Duodenal mucosa (tissue), 2 donors: Measurements from ENCODE around the gene CSF3R.

Experiments used
- H3K27ac ChIP-seq: one replicate; pipeline ENCODE4 v1.7.0; 2013; ENCODE audit warnings: low read depth, low read length
- H3K27me3 ChIP-seq, 2 donors: one replicate each; pipeline ENCODE4 v1.7.0; 2013; ENCODE audit warnings: low read length in 2 of 2, control low read depth in 1 of 2; ENCODE audit not compliant: insufficient read depth in 2 of 2, control insufficient read depth in 1 of 2
- H3K36me3 ChIP-seq, 2 donors: one replicate each; pipeline ENCODE4 v1.7.0; 2013; ENCODE audit warnings: low read length in 2 of 2, control low read depth in 1 of 2; ENCODE audit not compliant: insufficient read depth in 2 of 2, control insufficient read depth in 1 of 2
- H3K4me1 ChIP-seq, 2 donors: one replicate each; pipeline ENCODE4 v1.7.0; 2013; ENCODE audit warnings: low read length in 2 of 2, control low read depth in 1 of 2; ENCODE audit not compliant: insufficient read depth in 2 of 2, control insufficient read depth in 1 of 2
- H3K4me3 ChIP-seq, 2 donors: one replicate each; pipeline ENCODE4 v1.7.0; 2013; ENCODE audit warnings: low read length in 2 of 2, low read depth in 1 of 2
- H3K9ac ChIP-seq, 2 donors: one replicate each; pipeline ENCODE4 v1.7.0; 2013; ENCODE audit warnings: low read length in 2 of 2, low read depth in 1 of 2
- H3K9me3 ChIP-seq, 2 donors: one replicate each; pipeline ENCODE4 v1.7.0; 2013; ENCODE audit warnings: low read length in 2 of 2, control low read depth in 1 of 2; ENCODE audit not compliant: control insufficient read depth in 1 of 2

The CSF3R gene

GRCh38 chr1:36463463-36463802 is 19.3 kb downstream of the CSF3R start:
- no peak overlapping the region for H3K27ac ChIP-seq
- H3K9ac ChIP-seq = peak overlapping the region; percentile 79 to 93
- peaks cover 16 to 18% of the 10 kb centered on the region in 2 donors for H3K4me1 ChIP-seq
- H3K27me3 ChIP-seq = no peaks in the 10 kb centered on the region
- H3K9me3 ChIP-seq = no peaks in the 10 kb centered on the region
- H3K4me3 ChIP-seq = peak overlapping the region; percentile 98 to 99
- peaks cover 14 to 39% of the 10 kb centered on the region in 2 donors for H3K36me3 ChIP-seq

DNA sequence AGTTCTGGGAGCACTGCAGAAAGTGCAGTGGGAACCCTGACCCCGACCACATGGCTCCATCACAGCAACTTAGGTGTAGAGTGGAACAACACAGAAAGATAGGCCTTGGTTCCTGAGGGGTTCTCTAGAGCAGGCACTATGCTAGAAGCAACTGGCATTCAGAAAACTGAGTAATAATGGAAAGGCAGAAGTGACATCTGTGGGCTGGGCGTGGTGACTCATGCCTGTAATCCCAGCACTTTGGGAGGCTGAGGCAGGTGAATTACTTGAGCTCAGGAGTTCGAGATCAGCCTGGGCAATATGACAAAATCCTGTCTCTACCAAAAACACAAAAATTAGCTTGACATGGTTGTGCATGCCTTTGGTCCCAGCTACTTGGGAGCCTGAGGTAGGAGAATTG is 23.8 kb downstream of the CSF3R start:
- Histone ChIP-seq H3K9me3 (no peaks in the 10 kb centered on the region), H3K4me3 (no peak overlapping the region), H3K27me3 (no peaks in the 10 kb centered on the region), H3K36me3 (peaks cover 27 to 71% of the 10 kb centered on the region in 2 donors), H3K9ac (no peak overlapping the region), H3K27ac (no peak overlapping the region), H3K4me1 (peaks cover 6 to 16% of the 10 kb centered on the region in 2 donors)

- Histone ChIP-seq H3K36me3 (peaks cover 27 to 71% of the 10 kb centered on the region in 2 donors), H3K4me1 (peaks cover 0 to 10% of the 10 kb centered on the region in 2 donors), H3K9ac (no peak overlapping the region)
Observed at GRCh38 chr1:36457691-36458090, 25.0 kb downstream of the CSF3R start.

DNA sequence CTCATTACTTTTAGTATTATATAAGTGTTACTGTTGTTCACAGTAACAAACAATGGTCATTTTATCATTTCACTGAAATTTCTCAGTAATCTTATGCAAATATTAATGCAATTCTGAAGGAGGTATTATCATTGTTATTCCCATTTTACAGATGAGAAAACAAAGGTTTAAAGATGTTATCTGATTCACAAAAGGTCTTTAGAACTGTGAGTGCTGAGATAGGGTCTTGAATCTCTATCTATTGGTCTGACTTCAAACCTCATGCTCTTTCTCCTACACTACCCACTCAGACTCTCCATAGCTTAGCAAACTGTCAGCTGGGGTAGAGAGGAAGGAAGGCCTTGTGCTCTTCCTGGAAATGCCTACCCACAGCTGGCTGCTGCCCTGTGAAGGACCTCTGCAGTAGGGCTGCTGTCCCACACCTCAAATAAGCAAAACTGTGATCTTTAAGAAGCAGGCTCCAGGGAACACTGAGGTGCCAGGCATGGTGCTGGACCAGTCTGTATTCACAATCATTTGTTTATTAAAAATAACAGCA is 26.3 kb downstream of the CSF3R start:
- peaks cover 25 to 61% of the 10 kb centered on the region in 2 donors for H3K36me3 ChIP-seq
- H3K4me1 ChIP-seq = peaks cover 0 to 6% of the 10 kb centered on the region in 2 donors
- no peak overlapping the region for H3K9ac ChIP-seq
- H3K4me3 ChIP-seq = no peak overlapping the region
- no peak overlapping the region for H3K27ac ChIP-seq
- H3K27me3 ChIP-seq = no peaks in the 10 kb centered on the region
- H3K9me3 ChIP-seq = no peaks in the 10 kb centered on the region

More at GRCh38 chr1:36457691-36458090, 25.0 kb downstream of the CSF3R start:
- Histone ChIP-seq H3K4me3 (no peak overlapping the region), H3K27me3 (no peaks in the 10 kb centered on the region), H3K9me3 (no peaks in the 10 kb centered on the region), H3K27ac (no peak overlapping the region)

DNA sequence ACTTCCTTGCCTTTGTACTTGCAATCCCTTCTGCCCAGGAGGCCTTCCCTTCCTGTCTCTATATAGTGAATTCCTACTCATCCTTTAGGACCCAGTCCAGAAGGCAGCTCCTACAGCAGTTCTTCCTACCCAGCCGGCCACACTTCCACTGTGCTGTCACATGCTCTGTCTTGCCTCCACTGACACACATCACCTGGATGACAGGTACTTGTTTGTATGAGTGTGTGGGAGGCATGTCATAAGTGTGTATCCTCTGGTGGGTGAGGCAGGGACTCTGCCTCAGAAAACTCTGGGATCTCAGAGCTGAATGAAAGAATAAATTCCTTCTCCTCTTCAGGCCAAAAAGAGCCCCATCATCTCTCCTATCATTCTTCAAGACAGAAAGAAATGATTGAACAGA is 27.3 kb downstream of the CSF3R start:
- Histone ChIP-seq H3K4me3 (no peak overlapping the region), H3K9me3 (no peaks in the 10 kb centered on the region), H3K36me3 (peaks cover 18 to 50% of the 10 kb centered on the region in 2 donors), H3K27me3 (no peaks in the 10 kb centered on the region), H3K27ac (no peak overlapping the region), H3K4me1 (peaks cover 0 to 6% of the 10 kb centered on the region in 2 donors), H3K9ac (no peak overlapping the region)

DNA sequence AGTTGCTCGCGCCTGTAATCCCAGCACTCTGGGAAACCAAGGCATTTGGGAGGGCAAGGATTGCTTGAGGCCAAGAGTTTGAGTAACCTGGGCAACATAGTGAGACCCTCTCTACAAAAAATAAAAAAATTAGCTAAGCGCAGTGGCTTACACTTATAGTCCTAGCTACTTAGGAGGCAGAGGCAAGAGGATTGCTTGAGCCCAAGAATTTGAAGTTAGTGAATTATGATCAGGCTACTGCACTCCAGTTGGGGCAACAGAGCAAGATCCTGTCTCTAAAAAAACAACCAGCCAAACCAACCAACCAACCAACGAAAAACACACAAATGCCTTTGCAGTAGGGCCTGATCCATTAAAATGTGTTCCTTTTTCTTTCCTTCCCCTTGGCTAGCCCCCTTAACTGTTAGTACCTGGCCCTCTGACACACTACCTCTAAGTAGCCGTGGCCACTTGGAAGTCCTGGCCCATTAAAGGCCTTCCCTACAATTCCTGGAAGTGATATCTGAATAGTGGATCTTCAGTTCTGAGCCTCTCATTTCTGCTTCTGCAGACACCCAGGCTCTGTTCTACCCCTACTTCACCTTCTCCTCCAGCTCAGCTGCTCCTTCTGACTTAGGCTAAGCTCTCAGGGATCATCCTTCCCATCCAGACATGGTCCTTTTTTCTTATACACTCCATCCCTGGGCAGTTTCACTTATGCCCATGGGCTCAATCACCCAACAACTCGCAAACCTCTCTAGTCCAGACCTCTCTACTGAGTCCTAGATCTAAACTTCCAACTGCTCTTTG is 28.9 kb downstream of the CSF3R start:
- Histone ChIP-seq H3K9ac (no peak overlapping the region), H3K9me3 (no peaks in the 10 kb centered on the region), H3K4me3 (no peak overlapping the region), H3K27ac (no peak overlapping the region), H3K36me3 (peaks cover 16 to 36% of the 10 kb centered on the region in 2 donors), H3K27me3 (no peaks in the 10 kb centered on the region), H3K4me1 (peaks cover 0 to 6% of the 10 kb centered on the region in 2 donors)

GRCh38 chr1:36453051-36453450 is 29.7 kb downstream of the CSF3R start:
- Histone ChIP-seq H3K27ac (no peak overlapping the region), H3K9ac (no peak overlapping the region), H3K9me3 (no peaks in the 10 kb centered on the region), H3K4me1 (peaks cover 0 to 3% of the 10 kb centered on the region in 2 donors), H3K27me3 (no peaks in the 10 kb centered on the region), H3K4me3 (no peak overlapping the region), H3K36me3 (peaks cover 12 to 31% of the 10 kb centered on the region in 2 donors)

DNA sequence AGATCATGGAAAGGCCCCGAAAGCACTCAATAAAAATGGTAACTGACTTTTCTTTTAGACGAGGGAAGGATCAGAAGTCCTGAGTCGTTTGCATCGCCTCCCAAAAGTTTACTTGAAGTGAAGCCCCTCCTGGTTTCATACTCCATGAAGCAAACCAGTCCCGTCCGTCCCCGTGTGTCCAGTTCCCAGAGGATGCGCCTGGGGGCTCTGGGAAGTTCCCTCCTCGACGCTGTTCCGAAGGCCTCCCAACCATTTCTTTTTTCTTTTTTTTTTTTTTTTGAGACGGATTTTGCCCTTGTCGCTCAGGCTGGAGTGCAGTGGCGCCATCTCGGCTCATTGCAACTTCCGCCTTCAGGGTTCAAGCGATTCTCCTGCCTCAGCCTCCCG is 31.8 kb downstream of the CSF3R start:
- Histone ChIP-seq H3K27ac (peak overlapping the region; percentile 93), H3K4me3 (peak overlapping the region; percentile 69 to 77)

GRCh38 chr1:36450270-36450918 is 32.3 kb downstream of the CSF3R start, which contains the start of gene OSCP1:
TSS of gene OSCP1 (minus strand) at chr1:36450451. CDS start at chr1:36450369, 82 bp downstream.
- H3K9me3 ChIP-seq = no peaks in the 10 kb centered on the region
- H3K27ac ChIP-seq = peak within 1 kb of the TSS; percentile 93
- peaks cover 4 to 10% of the 10 kb centered on the region in 2 donors for H3K36me3 ChIP-seq
- peak within 1 kb of the TSS; percentile 69 to 77 for H3K4me3 ChIP-seq
- no peaks in the 10 kb centered on the region for H3K27me3 ChIP-seq
- H3K9ac ChIP-seq = peak within 1 kb of the TSS; percentile 74 to 82
- H3K4me1 ChIP-seq = no peaks in the 10 kb centered on the region

More for the DNA sequence above, 31.8 kb downstream of the CSF3R start:
- Histone ChIP-seq H3K9me3 (no peaks in the 10 kb centered on the region), H3K27me3 (no peaks in the 10 kb centered on the region), H3K36me3 (peaks cover 4 to 15% of the 10 kb centered on the region in 2 donors), H3K4me1 (no peaks in the 10 kb centered on the region), H3K9ac (peak overlapping the region; percentile 74 to 82)

DNA sequence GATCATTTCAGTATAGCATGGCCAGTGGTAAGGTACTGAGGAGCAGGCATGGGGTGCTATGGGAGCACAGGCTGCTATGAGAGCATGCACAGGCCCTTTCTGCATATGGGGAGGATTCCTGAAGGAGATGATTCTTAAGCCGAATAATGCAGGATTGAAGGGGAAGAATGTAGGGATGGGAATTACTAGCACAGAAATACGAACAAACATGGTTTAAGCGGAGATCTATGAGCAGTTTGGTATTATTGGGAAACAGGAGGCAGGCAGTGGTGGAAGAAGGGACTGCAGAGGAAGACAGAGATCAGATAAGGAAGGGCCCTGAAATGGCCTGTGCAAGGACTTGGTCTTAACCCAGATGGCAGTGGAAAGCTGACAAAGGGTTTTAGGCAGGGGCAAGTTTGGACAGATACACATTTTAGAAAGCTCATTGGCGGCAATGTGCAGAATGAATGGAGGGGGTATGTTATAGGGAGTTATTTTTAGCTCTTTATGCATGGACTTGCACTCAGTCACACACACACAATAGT is 34.1 kb downstream of the CSF3R start:
- Histone ChIP-seq H3K27me3 (no peaks in the 10 kb centered on the region), H3K36me3 (no peaks in the 10 kb centered on the region), H3K9ac (no peak overlapping the region), H3K27ac (no peak overlapping the region), H3K9me3 (no peaks in the 10 kb centered on the region), H3K4me3 (no peak overlapping the region), H3K4me1 (no peaks in the 10 kb centered on the region)
